Activated T-cell treated with anti-CD3 and anti-CD28 coated beads, Interleukin-2, amount 50 U/mL, for 4 hours (primary cell): Measurements from ENCODE around the gene GAB4. TPM values are rescaled to one million over a fixed set of nuclear protein-coding genes. Genes with fewer than 3 reads are reported as not detected.
A peak's percentile ranks its signal among the peaks of the same experiment; 100 is the strongest.
"Not testable (repeated sequence)": the region's sequence is repeated elsewhere in the genome, so short reads cannot be mapped to it uniquely, and the experiment has no call there.

Experiments
- ATAC-seq, 2 donors: fragments of 200-7000 bp; cut with Tn5 transposase; one replicate each; pipeline ENCODE4 v1.10.0; 2021
- DNase-seq: peaks from one replicate; pipeline ENCODE4 v3.0.0-alpha.2; 2020
- H3K27me3 Mint-ChIP-seq: one replicate; pipeline ENCODE4 v1.8.0; 2021; ENCODE audit warnings: low read depth, mixed read lengths
- H3K36me3 Mint-ChIP-seq: one replicate; pipeline ENCODE4 v1.8.0; 2022; ENCODE audit warnings: mixed read lengths; ENCODE audit not compliant: insufficient read depth
- H3K4me1 Mint-ChIP-seq: one replicate; pipeline ENCODE4 v1.8.0; 2021; ENCODE audit warnings: low read depth, mixed read lengths
- H3K4me3 Mint-ChIP-seq: one replicate; pipeline ENCODE4 v1.8.0; 2021; ENCODE audit warnings: mild to moderate bottlenecking, moderate library complexity, mixed read lengths
- H3K9me3 Mint-ChIP-seq: one replicate; pipeline ENCODE4 v1.8.0; 2021; ENCODE audit warnings: mixed read lengths
- total RNA-seq, 3 donors: library from RNA; stranded (reverse); gene quantifications; one replicate each; pipeline ENCODE4 v1.2.1, GENCODE V29; 2021

Gene GAB4
- total RNA-seq, 3 donors from 2014 or later = not detected

DNA sequence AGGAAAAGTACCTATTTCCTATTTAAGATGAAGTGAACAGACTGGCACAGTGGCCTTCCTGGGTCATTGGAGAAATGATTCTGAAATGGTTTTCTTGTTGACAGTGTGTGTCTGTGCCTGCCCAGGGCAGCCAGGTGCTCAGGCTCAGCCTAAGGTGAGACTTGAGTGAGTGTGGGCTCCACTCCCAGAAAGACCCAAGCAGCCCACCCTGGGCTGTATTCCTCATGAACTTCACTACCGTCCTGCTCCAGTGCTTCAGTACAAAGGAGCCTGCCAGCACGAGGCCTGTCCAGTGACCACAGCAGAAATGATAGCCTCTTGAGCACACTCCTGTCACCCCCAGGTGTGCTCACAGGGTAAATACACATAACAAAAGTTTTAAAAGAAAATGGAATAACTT lies 49.5 kb downstream of the GAB4 start:
- no peaks in the 10 kb centered on the region for H3K36me3 Mint-ChIP-seq
- ATAC-seq (no peak), DNase-seq (no peak)
- no peaks in the 10 kb centered on the region for H3K27me3 Mint-ChIP-seq
- H3K4me3 Mint-ChIP-seq = no peak overlapping the region
- no peaks in the 10 kb centered on the region for H3K9me3 Mint-ChIP-seq
- H3K4me1 Mint-ChIP-seq = peaks cover 7% of the 10 kb centered on the region

- no peaks in the 10 kb centered on the region for H3K36me3 Mint-ChIP-seq
- no peaks in the 10 kb centered on the region for H3K9me3 Mint-ChIP-seq
- DNase-seq (no peak), ATAC-seq (no peak)
- H3K4me3 Mint-ChIP-seq = no peak overlapping the region
- H3K4me1 Mint-ChIP-seq = peaks cover 7% of the 10 kb centered on the region
- no peaks in the 10 kb centered on the region for H3K27me3 Mint-ChIP-seq
These were observed 50.2 kb downstream of the GAB4 start for GRCh38 chr22:16957781-16958180.

- no peaks in the 10 kb centered on the region for H3K27me3 Mint-ChIP-seq
- ATAC-seq (no peak), DNase-seq (no peak)
- no peaks in the 10 kb centered on the region for H3K36me3 Mint-ChIP-seq
- peaks cover 7% of the 10 kb centered on the region for H3K4me1 Mint-ChIP-seq
- no peaks in the 10 kb centered on the region for H3K9me3 Mint-ChIP-seq
- H3K4me3 Mint-ChIP-seq = no peak overlapping the region
These were observed 51.7 kb downstream of the GAB4 start for GRCh38 chr22:16956290-16956689.

DNA sequence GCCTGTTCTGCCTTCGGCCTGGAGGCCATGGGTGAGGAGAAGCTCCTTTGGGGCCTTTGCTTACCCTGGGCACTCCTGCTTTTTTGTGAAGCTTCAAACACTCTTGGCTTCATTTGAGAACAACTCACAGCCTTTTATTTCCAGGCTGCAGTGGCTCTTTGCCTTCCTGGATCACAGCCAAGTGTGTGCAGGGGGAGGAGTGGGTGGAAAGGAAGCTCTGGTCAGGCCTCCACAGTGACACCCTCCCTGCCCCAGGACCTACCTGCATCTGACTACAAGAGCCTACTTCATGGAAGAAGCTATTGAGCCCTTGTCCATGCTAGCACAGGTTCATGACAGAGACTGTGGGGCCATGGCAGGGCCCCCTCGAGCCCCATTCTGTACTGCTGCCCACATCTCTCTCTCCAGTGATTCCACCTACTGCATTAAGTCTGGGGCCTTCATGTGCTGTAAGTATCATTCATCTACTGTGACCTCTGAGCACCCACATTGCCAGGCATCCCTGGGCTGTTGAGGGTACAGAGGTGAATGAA lies 52.3 kb downstream of the GAB4 start:
- no peak overlapping the region for H3K4me3 Mint-ChIP-seq
- peaks cover 7% of the 10 kb centered on the region for H3K4me1 Mint-ChIP-seq
- DNase-seq (no peak), ATAC-seq (no peak)
- H3K9me3 Mint-ChIP-seq = no peaks in the 10 kb centered on the region
- no peaks in the 10 kb centered on the region for H3K27me3 Mint-ChIP-seq
- no peaks in the 10 kb centered on the region for H3K36me3 Mint-ChIP-seq

- peaks cover 8% of the 10 kb centered on the region for H3K4me1 Mint-ChIP-seq
- H3K27me3 Mint-ChIP-seq = no peaks in the 10 kb centered on the region
- no peaks in the 10 kb centered on the region for H3K9me3 Mint-ChIP-seq
- DNase-seq (no peak), ATAC-seq (no peak)
- H3K36me3 Mint-ChIP-seq = no peaks in the 10 kb centered on the region
- no peak overlapping the region for H3K4me3 Mint-ChIP-seq
These were observed 52.9 kb downstream of the GAB4 start for GRCh38 chr22:16955081-16955480.

DNA sequence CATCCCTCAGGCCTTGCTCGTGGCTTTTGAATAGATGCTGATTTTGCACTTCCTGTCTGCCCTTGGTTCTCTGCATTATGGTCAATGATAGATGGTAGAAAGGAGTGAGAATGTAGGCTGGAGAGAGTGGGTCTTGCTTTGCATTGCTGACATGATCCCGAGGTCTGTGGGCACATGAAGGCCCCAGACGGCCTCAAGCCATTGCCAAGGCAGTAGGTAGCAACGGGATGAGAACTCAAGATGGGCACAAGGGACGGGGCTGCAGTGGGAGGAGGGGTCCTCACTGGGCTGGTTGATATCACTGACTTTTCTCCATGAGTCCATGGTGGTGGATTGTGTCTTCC lies 54.0 kb downstream of the GAB4 start:
- H3K27me3 Mint-ChIP-seq = no peaks in the 10 kb centered on the region
- H3K4me1 Mint-ChIP-seq = peaks cover 19% of the 10 kb centered on the region
- no peaks in the 10 kb centered on the region for H3K36me3 Mint-ChIP-seq
- H3K4me3 Mint-ChIP-seq = no peak overlapping the region
- ATAC-seq (no peak), DNase-seq (no peak)
- no peaks in the 10 kb centered on the region for H3K9me3 Mint-ChIP-seq

GRCh38 chr22:16953206-16954059 lies 54.6 kb downstream of the GAB4 start:
- Mint-ChIP-seq H3K4me1 (peaks cover 19% of the 10 kb centered on the region), H3K4me3 (no peak overlapping the region), H3K36me3 (no peaks in the 10 kb centered on the region), H3K27me3 (no peaks in the 10 kb centered on the region), H3K9me3 (no peaks in the 10 kb centered on the region)
- ATAC-seq = no peak
- DNase-seq = no peak

- Mint-ChIP-seq H3K4me3 (no peak overlapping the region), H3K36me3 (no peaks in the 10 kb centered on the region), H3K9me3 (no peaks in the 10 kb centered on the region), H3K27me3 (no peaks in the 10 kb centered on the region), H3K4me1 (peaks cover 12% of the 10 kb centered on the region)
- DNase-seq (no peak), ATAC-seq (peak; percentile 67 to 91)
These were observed 58.5 kb downstream of the GAB4 start for GRCh38 chr22:16949561-16949960.

- H3K36me3 Mint-ChIP-seq = no peaks in the 10 kb centered on the region
- H3K27me3 Mint-ChIP-seq = peaks cover 9% of the 10 kb centered on the region
- H3K4me3 Mint-ChIP-seq = no peak overlapping the region
- DNase-seq (no peak), ATAC-seq (no peak)
- H3K4me1 Mint-ChIP-seq = no peaks in the 10 kb centered on the region
- H3K9me3 Mint-ChIP-seq = no peaks in the 10 kb centered on the region
These were observed 70.2 kb downstream of the GAB4 start for GRCh38 chr22:16937811-16938210.

DNA sequence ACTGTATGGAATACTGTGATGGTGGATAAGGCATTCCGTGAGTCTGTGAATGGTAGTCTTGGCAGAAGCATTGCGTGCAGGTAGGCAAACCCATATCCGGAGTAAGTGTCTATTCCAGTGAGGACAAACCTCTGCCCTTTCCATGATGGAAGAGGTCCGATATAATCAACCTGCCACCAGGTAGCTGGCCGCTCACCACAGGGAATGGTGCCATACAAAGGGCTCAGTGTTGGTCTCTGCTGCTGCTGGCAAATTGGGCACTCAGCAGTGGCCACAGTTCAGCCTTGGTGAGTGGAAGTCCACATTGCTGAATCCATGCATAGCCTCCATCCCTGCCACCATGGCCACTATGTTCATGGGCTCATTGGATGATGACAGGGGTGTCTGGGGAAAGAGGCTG lies 70.8 kb downstream of the GAB4 start:
- H3K27me3 Mint-ChIP-seq = peaks cover 13% of the 10 kb centered on the region
- not testable (repeated sequence) for ATAC-seq, DNase-seq, H3K4me3 Mint-ChIP-seq, H3K36me3 Mint-ChIP-seq, H3K4me1 Mint-ChIP-seq, H3K9me3 Mint-ChIP-seq

DNA sequence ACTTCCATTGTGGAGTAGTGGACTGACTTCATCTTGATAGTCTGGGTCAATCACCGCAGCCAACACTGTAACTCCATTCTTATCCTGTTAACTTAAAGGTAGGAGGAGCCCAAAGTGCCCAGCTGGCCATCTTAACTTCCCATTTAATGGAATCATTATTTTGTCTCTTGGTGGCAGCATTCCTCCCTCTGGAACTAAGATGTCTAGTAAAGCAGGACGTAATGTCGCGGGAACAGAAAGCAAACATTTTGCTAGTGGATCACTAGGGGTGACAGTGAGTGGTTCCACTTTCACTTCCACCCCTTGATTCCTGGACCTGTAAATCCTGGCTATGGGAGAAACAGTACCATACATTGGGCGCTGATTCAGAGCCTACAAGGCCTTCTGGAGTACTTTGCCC lies 71.4 kb downstream of the GAB4 start:
- Mint-ChIP-seq H3K36me3 (no peaks in the 10 kb centered on the region), H3K9me3 (no peaks in the 10 kb centered on the region), H3K4me1 (no peaks in the 10 kb centered on the region), H3K4me3 (no peak overlapping the region), H3K27me3 (peaks cover 14% of the 10 kb centered on the region)
- DNase-seq (no peak), ATAC-seq (no peak)

- no peak overlapping the region for H3K4me3 Mint-ChIP-seq
- no peaks in the 10 kb centered on the region for H3K4me1 Mint-ChIP-seq
- DNase-seq = no peak
- H3K27me3 Mint-ChIP-seq = peaks cover 27% of the 10 kb centered on the region
- ATAC-seq = no peak
- no peaks in the 10 kb centered on the region for H3K36me3 Mint-ChIP-seq
- H3K9me3 Mint-ChIP-seq = no peaks in the 10 kb centered on the region
These were observed 72.8 kb downstream of the GAB4 start for GRCh38 chr22:16935209-16935608.

DNA sequence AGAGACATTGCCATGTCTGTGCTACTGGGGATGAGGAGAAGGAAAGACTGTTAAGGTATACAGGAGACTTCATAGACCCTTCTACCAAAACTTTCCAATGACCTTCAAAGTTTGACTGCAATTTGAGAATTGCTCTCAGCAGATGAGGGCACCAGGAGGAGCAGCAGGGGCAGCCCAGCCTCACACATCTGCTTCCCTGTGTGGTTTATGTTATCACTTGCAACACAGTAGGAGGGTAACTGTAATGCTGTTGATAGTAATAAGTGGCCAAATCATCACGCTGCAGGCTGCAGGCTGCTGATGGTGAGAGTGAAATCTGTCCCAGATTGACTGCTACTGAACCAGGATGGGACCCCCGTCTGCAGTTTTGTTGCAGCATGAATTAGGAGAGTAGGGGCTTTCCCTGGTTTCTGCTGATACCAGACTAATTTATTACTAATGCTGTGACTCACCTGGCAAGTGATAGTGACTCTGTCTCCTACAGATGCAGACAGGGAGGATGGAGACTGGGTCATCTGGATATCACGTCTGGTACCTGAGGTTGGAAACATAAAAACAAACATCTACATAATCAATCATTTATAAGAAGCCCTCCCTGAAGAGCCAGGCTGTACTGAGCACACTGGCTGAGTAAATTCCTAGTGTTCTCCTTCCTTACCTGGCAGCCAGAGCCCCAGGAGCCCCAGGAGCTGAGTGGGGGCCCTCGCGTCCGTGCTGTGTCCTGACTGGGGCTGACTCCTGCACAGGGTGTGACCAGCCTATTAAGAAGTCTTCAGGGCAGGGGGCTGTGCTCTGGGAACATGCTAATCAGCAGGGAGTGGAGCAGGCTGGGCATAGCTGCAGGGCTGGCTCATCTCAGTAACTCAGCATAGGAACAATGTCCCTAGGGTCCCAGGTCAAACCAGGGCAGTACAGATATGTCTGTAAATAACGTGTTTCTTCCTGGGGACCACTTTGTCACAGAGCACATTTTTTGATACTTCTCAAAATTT lies 74.4 kb downstream of the GAB4 start:
- Mint-ChIP-seq H3K27me3 (peaks cover 38% of the 10 kb centered on the region), H3K4me1 (no peaks in the 10 kb centered on the region), H3K9me3 (no peaks in the 10 kb centered on the region), H3K36me3 (no peaks in the 10 kb centered on the region), H3K4me3 (no peak overlapping the region)
- ATAC-seq (peak in 1 of 2 donors; percentile 14), DNase-seq (no peak)

DNA sequence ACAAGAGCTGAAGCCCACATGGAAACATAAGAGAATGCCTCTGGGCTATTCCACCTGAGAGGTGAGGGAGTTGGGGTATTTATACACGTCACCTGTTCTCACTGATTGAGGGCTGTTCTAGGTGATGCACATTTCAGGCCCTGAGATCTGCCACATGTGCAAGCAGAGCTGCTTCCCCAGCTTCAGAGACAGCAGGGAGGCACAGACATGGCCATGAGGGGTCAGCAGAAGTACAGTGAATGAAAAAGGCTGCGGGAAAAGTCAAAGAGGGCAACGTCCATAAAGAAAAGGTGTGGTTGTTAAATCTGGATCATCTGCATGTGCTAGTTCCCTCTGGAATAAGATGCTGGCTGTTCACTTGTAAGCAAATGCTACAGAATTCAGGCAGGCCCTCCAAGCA lies 75.4 kb downstream of the GAB4 start:
- peaks cover 45% of the 10 kb centered on the region for H3K27me3 Mint-ChIP-seq
- ATAC-seq = no peak

More for the DNA sequence above, 75.4 kb downstream of the GAB4 start:
- Mint-ChIP-seq H3K36me3 (no peaks in the 10 kb centered on the region), H3K4me3 (no peak overlapping the region), H3K4me1 (no peaks in the 10 kb centered on the region), H3K9me3 (no peaks in the 10 kb centered on the region)
- DNase-seq = no peak
